Stimulated activated CD8-positive, alpha-beta memory T cell treated with anti-CD3 and anti-CD28 coated beads, Interleukin-4, amount 100 ng/mL, for 24 hours (primary cell): ENCODE measurements around the gene ATP9B.
"Not testable (repeated sequence)": the region's sequence is repeated elsewhere in the genome, so short reads cannot be mapped to it uniquely, and the experiment has no call there.

Experiments used
- DNase-seq: peaks from one replicate; pipeline ENCODE4 v3.0.0-alpha.2; 2020; ENCODE audit warnings: low read depth

ATP9B gene

DNA sequence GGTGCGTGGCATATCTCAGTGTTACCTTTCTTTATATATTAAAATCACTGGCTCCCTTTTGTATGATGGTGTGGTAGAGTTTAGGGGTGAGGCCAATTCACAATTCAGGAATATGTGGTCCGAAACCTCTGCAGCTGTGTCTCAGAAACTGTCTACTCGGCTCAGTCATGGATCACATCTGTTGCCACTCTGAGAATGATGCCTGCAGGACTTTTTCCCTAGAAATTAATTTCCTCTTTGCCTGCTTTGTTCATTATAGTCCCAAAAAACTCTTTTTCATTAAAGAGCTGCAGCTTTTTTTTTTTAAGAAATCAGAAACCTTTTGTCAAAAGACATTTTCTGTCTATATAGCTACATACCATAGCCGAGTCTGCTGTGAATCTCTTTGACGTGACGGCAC lies 221.7 kb downstream of the ATP9B start:
- no peak for DNase-seq

- DNase-seq: no peak
Observed at GRCh38 chr18:79294235-79294634, 225.0 kb downstream of the ATP9B start.

DNA sequence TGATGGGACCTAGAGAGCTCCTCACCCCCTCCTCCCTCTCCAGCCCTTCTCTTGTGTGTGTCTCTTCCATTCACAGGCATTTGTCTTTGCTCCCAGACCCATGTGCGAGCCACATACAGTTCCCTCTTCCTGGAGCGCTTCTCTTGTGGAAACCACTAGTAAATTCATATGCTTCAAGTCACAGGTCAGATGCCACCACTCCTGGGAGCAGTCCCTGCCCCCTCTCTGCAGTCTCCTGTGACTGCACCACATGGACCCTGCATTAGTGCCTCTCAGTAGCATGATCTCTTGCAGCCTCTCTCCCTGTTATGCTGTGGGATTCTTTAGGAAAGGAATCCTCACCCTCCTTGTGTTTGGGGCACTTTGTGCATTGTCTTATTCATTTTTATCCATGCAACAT lies 230.1 kb downstream of the ATP9B start:
- no peak for DNase-seq

DNA sequence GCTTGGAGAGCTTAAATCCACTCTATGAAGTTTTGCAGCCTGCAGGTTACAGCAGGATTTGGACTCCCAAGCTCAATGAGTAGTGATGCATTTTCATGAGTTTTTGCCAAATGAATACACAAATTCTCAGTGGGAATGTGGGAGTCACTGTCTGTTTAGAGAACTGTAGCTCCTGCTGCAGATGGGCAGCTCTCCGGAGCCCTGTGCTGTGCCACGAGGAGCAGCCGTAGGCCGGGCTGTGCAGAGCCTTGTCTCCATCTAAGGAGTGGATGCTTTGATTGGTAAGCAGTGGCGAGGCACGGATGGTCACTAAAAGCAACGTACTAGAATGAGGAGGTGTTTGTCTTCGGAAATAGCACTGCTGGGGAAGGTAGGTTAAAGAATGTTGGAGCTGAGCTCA lies 230.5 kb downstream of the ATP9B start:
- DNase-seq: no peak

- no peak for DNase-seq
Observed at GRCh38 chr18:79300413-79300812, 231.2 kb downstream of the ATP9B start.

- no peak for DNase-seq
Observed at GRCh38 chr18:79302120-79302519, 232.9 kb downstream of the ATP9B start.

- no peak for DNase-seq
Observed at GRCh38 chr18:79305911-79306310, 236.7 kb downstream of the ATP9B start.

DNA sequence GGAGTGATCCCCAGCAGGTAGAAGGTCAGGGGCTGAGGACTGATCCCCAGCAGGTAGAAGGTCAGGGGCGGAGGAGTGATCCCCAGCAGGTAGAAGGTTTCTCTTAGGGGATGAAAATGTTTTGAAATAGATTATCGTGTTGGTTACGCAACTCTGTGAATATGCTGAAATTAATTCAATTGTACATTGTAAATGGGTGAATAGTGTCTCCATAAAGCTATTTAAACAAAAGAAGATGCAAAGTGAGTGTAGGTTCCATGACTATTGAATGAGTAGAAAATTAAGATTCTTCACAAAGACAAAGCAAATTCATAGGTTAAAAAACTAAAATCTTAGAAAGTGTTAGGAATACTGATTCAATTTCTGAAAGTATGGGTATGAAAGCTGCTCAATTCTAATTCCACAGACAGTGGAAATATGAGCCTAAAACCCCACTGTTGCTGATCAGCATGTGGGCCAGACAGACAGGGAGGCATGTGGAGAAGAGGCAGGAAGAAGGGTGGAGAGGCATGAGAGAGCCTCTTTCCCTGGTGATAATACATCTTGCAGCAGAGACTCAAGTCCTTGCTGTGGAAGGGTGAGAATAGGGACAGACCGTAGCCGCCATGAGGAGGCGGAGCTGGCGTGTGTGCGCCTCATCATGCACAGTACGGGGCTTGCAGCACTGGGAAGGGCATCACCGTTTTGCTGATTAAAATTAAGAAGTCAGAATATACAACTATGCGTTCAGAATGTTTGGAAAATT lies 240.6 kb downstream of the ATP9B start:
- no peak for DNase-seq

- no peak for DNase-seq
Observed at GRCh38 chr18:79314838-79315388, 245.7 kb downstream of the ATP9B start.

DNA sequence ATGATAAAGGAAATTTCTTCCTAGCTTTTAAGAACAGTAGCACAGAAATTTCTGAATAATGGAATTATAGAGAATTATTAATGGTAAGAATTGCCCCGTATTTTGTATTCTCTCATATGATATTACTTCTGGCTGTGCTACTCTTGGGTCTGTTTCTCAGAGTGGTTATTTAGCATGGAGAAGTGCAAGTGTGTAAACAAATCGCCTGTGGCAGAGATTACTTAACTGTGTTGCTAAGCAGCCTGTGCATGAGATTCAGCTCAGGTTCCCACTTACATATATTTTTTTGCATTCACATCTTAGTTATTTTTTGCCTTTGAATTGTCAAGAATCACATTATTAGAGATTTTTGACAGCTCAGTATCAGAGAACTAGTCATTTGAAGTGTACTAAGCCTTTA lies 246.4 kb downstream of the ATP9B start:
- no peak for DNase-seq

DNA sequence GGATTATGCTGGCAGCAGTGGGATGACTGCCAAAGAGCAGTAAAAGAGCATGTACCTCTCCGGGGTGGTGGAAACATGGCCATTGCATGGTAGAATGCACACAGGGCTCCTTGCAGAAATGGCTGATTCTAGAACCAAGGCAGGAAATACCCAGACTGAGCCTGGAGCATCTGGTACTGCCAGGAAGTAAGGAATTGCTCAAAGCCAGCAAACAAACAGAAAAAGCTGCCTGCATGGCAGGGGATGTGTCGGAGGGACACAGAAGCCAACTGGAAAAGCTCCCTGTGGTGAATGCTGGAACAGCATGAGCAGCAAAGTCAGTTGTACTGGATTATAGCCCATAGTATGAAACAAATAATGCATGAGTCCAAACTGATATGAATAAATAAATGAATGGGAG lies 248.5 kb downstream of the ATP9B start:
- DNase-seq: no peak

DNA sequence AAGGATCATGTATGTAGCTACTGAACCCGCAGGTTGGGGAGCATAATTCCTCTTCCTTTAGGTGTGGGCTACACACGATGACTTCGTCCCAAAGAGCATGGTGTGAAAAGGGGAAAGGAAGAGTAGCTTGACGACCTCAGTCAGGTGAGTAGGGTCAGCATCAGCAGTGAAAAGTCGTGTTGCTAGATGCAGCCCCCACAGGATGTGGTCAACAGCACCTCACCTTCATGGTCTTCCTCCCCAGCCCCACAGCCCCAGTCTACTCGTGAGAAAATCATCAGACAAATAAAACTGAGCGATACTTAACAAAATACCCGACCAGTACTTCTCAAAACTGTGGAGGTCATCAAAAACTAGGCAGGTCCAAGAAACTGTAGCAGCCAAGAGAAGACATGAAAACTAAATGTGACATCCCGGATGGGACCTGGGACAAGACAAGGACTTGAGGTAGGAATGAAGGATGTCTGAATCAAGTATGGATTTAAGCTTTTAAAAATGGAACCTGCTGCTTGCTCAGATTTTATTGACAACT lies 249.0 kb downstream of the ATP9B start:
- DNase-seq: no peak

- no peak for DNase-seq
Observed at GRCh38 chr18:79320216-79320850, 251.1 kb downstream of the ATP9B start.

DNA sequence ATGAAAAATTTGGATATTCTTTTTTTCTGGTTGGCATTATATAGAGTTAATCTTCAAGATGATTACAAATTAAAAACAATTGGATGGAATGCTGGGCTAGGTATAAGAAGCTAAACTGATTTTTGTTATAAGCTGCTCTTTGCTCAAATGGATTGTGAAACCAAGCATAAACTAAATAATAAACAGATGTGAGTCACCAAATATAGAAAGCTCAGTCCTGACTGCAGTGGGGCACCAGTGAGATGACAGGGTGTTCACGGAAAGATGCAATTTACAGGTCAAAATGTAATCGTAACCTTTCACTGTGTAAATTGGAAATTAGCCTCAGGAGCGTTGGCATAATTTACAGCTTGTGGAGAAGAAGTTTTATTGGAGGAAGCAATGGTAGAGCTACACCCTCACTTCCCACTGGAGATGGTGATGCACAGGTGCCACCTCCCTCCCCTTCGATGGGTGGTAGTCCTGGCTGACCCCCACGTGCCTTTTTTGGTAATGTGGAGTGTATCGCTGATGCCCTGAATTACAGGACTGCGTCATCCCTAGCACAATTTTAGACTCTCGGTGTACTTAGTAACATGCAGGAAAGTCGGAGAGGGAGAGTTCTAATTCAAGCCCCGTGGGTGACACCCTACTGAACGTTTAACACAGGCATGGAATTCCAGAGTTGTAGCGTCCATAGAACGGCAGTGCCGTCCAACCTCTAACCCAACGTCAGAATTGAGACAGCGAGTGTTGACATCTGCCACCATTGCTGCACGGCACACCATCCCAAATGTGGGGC lies 252.6 kb downstream of the ATP9B start:
- DNase-seq: no peak

DNA sequence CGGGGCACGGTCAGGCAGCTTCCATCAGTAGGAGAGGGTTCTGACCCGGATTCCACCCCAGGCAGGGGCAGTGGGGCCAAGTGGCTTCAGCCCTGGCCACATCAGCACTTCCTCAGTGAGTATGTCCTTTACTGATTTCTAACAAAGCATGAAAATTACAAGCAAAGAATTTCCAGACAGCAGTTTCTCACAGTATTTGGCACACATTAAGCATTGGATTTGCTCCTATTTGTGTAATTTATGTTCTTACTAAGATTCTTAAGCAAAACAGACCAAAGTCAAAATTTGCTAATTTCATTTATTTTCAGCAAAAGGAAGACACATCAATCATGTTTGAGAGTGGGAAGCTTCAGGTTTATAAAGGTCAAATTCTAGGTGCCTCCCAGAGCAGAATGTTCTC lies 253.2 kb downstream of the ATP9B start:
- DNase-seq: no peak

DNA sequence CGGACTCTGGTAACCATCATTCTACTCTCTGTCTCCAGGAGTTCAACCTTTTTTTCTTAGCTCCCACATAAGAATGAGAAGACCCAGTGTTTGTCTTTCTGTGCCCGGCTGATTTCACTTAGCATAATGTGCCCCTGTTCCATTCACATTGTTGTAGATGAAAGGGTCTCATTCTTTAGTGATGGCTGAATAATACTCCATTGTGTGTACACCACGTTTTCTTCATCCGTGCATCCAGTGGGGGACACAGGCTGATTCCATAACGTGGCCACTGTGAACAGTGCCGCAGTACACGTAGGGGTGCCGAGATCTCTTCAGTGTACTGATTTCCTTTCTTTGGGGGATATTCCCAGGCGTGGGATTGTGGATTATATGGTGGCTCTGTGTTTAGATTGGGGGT lies 254.3 kb downstream of the ATP9B start:
- no peak for DNase-seq

DNA sequence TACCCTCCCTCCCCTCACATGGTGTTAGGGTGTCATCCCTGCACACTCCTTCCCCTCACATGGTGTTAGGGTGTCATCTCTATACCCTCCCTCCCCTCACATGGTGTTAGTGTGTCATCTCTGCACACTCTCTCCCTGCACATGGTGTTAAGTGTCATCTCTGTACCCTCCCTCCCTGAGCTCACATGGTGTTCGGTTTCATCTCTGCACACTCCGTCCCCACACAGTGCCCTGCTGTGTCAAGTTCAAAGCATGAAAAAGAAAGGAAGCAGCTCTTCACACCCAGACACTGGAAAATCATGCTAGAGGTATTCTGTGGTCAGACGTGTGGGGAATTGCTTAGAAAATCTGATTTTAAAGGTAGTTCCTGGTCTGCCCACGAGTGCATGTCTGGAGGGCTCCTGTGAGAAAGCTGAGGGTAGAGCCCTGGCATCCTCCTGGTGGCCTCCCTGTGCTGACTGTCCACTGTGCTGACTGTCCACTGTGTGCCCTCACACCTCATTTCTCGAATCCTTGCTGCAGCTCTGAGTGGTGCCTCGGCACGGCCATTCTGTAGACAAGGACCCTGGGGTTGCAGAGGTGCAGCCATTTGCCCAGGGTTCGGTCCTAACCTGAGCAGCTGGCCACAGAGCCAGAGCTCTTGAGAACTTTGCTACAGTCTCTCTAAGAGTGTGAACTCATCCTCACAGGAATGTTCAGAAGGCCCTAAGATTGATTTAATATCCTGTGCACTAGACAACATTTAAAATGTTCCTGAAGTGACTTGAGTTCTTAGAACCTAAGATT lies 257.4 kb downstream of the ATP9B start:
- no peak for DNase-seq

- DNase-seq: no peak
Observed at GRCh38 chr18:79327199-79327721, 258.1 kb downstream of the ATP9B start.

- not testable (repeated sequence) for DNase-seq
Observed at GRCh38 chr18:79327915-79328314, 258.7 kb downstream of the ATP9B start.

DNA sequence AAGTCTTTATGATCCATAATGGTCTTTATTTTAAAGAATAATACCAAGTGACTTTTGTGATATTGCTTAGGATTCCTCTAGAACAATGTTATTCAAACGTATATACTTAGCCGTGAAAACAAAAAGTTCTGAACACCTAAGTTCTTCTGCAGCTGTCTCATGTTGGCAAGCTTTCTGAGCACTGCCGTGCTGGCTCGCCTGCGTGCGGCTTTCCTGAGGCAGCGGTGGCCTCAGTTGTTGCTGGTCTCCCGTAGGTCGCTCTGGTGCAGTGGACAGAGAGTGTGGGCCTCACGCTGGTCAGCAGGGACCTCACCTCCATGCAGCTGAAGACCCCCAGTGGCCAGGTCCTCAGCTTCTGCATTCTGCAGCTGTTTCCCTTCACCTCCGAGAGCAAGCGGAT lies 259.7 kb downstream of the ATP9B start:
- no peak for DNase-seq

DNA sequence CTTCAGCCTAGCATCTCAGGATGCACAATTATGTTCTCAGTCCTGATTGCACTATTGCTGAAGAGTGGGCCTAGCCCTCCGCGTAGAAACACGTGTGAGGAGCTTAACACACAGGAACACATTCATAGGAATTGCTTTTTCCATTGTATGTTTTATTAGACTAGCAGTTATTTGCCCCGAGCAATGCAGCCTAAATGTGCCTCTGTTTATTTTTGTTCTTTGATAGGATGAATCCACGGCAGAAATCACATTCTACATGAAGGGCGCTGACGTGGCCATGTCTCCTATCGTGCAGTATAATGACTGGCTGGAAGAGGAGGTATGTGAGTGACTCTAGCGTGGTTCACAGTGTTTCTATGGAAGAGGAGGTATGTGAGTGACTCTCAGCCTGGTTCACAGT lies 260.6 kb downstream of the ATP9B start:
- DNase-seq: no peak

DNA sequence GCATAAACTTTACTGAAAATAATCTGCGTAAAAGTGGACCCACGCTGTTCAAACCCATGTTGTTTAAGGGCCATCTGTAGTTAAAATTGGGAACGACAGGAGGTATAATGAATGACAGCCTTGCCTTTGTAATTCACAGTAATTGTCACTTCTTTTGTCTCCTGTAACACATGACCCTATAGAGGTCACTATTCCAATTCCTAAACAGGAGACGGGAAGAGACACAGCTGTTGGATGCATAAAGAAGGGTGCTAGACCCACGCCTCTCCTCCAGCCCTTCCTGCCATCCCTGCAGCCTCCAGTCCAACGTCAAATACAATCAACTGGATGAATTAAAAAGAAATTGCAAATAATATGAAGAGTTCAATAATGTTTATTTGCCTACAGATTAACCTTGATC lies 263.5 kb downstream of the ATP9B start:
- no peak for DNase-seq
